Measurements from ENCODE around the gene CCSER1.
"Not testable (repeated sequence)": the region's sequence is repeated elsewhere in the genome, so short reads cannot be mapped to it uniquely, and the experiment has no call there.

The CCSER1 gene

DNA sequence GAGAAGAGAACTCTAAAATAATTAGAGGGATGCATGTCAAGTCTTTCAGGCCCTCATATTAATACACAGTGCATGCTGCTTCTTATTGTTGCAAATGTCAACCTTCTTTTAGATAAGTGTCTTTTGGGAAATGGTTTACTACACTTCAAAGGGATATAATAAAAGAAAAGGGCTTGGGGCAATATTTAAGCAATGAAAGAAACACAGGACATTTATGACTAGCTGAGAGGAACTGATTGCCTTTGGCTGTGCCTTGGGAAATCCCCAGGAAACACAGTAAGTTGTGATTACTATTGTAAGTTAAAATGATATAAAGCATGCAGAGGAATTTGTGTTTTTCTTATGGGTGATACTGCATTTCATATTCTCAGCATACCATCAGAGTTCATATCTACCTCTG lies 1140.3 kb downstream of the CCSER1 start:
- Mint-ChIP-seq H3K27ac (ENCODE audit: low read depth) (no peak overlapping the region), H3K27me3 (no peaks in the 10 kb centered on the region), H3K36me3 (ENCODE audit: insufficient read depth) (no peaks in the 10 kb centered on the region), H3K9me3 (peaks cover 12% of the 10 kb centered on the region), H3K4me1 (no peaks in the 10 kb centered on the region), H3K4me3 (no peak overlapping the region)
- ATAC-seq (replicated peaks; ENCODE audit: extremely low read depth, poor library complexity, severe bottlenecking): no peak
- no peak for DNase-seq (ENCODE audit: low spot score in 2 of 2)

DNA sequence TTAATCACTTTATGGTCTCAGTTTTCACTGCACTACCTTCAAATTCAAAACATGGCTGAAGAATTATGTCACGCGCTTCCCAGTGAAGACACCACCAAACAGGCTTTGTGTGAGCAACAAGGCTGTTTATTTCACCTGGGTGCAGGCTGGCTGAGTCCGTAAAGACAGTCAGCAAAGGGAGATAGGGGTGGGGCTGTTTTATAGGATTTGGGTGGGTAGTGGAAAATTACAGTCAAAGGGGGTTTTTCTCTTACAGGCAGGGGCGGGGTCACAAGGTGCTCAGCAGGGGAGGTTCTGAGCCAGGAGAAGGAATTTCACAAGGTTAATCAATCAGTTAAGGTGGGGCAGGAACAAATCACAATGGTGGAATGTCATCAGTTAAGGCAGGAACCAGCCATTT lies 1141.3 kb downstream of the CCSER1 start:
- H3K4me3 Mint-ChIP-seq; H3K4me1 Mint-ChIP-seq; DNase-seq (ENCODE audit: low spot score in 2 of 2); H3K27ac Mint-ChIP-seq (ENCODE audit: low read depth); ATAC-seq (replicated peaks; ENCODE audit: extremely low read depth, poor library complexity, severe bottlenecking); H3K27me3 Mint-ChIP-seq; H3K36me3 Mint-ChIP-seq (ENCODE audit: insufficient read depth): not testable (repeated sequence)
- H3K9me3 Mint-ChIP-seq: peaks cover 22% of the 10 kb centered on the region

DNA sequence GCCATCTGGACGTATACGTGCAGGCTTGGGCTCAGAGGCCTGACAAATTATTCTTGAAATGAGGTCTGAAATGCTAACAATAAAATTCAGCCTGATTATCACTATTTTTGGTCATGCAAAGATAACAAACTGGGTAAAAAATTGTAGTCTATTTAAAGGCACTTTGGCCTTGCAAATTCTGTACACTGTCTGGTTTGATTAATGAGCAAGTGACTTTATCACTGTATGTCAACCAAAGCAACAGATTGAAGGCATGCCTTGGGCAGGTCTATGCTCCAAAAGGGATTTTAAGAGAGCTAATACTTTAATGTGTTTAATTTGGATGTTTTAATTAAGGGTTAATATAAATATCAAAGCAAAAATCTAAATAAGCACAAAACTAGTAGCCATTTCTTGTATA lies 1141.7 kb downstream of the CCSER1 start:
- no peaks in the 10 kb centered on the region for H3K36me3 Mint-ChIP-seq (ENCODE audit: insufficient read depth)
- peaks cover 23% of the 10 kb centered on the region for H3K9me3 Mint-ChIP-seq
- H3K4me3 Mint-ChIP-seq: no peak overlapping the region
- H3K27me3 Mint-ChIP-seq: no peaks in the 10 kb centered on the region
- no peaks in the 10 kb centered on the region for H3K4me1 Mint-ChIP-seq
- no peak overlapping the region for H3K27ac Mint-ChIP-seq (ENCODE audit: low read depth)
- no peak for DNase-seq (ENCODE audit: low spot score in 2 of 2)
- ATAC-seq (replicated peaks; ENCODE audit: extremely low read depth, poor library complexity, severe bottlenecking): no peak

DNA sequence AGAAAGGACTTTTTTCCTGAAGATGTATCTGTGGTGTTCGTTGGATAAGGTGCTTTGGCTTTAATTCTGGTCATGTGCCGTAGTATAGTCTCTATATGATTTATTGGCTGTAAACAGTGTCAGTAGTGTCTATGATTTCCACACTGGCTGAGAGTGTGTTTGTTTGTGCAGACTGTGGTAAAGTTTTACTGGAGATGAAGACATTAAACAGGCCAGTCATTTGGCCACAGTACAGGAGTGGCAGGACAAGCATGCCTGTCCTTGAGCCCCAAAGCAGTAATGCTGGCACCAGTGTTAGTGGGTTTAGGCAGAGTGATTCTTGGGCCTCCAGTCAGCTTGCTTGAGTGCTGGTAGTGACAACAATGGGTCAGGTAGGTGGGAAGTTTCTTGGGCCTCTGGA lies 1152.7 kb downstream of the CCSER1 start:
- ATAC-seq (replicated peaks; ENCODE audit: extremely low read depth, poor library complexity, severe bottlenecking): no peak
- peaks cover 24% of the 10 kb centered on the region for H3K9me3 Mint-ChIP-seq

DNA sequence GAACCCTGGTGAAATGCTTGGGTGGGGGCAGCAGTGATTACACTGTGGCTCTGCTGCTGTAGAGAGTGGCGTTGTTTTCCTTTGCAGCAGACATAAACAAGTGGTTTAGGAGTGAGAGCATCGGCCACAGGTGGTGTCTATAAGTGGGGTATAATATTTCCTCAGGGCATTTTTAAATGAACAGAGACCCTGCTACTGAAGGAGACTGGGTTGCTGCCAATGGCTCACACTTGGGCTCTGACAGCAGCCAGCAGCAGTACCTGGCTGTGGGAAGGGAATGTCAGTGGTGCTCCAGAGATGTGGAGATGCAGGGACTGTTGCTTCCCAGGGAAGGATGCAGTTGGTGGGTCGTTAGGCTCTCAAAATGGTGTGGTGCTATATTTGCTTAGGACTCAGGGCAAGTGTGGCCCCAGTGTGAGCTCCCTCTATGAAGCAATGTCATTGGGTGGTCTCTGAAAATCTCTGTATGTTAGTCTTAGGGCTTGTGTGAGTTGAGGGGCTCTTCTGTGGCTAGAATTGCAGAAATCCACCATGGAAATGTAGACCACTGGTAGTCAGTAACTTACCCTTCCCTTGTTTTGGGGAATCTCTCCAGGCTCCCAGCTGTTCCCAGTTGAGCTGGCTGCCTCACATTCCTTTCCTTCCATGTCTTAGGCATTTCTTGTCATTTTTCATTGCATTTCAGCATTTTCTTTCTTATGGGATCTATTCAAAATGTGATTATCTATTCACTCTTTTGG lies 1153.5 kb downstream of the CCSER1 start:
- H3K36me3 Mint-ChIP-seq (ENCODE audit: insufficient read depth): no peaks in the 10 kb centered on the region
- H3K27ac Mint-ChIP-seq (ENCODE audit: low read depth): no peak overlapping the region

More for the DNA sequence above, 1152.7 kb downstream of the CCSER1 start:
- no peaks in the 10 kb centered on the region for H3K36me3 Mint-ChIP-seq (ENCODE audit: insufficient read depth)
- H3K27me3 Mint-ChIP-seq: no peaks in the 10 kb centered on the region
- H3K27ac Mint-ChIP-seq (ENCODE audit: low read depth): no peak overlapping the region
- no peak overlapping the region for H3K4me3 Mint-ChIP-seq
- H3K4me1 Mint-ChIP-seq: no peaks in the 10 kb centered on the region
- DNase-seq (ENCODE audit: low spot score in 2 of 2): no peak

DNA sequence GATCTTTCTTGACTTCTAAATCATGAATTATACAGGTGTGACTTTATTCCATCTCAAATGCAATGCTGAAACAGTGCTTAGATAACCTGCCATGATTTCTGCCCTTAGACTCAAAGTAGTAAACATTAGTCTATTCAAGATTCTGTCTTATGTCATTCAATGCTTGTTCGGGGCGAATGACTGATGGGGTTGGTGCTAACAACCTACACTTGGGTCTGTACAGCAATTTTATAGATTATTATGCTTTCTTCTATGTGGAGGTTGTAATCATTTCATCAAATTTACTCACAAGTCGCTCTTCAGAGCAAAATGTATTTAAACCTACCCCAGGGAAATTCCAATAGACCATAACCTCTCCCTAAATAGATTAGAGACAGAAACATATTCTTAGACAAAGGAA lies 1155.0 kb downstream of the CCSER1 start:
- Mint-ChIP-seq H3K4me3 (no peak overlapping the region), H3K4me1 (no peaks in the 10 kb centered on the region), H3K36me3 (ENCODE audit: insufficient read depth) (no peaks in the 10 kb centered on the region), H3K9me3 (peaks cover 14% of the 10 kb centered on the region), H3K27ac (ENCODE audit: low read depth) (no peak overlapping the region), H3K27me3 (no peaks in the 10 kb centered on the region)
- ATAC-seq (replicated peaks; ENCODE audit: extremely low read depth, poor library complexity, severe bottlenecking) (no peak), DNase-seq (ENCODE audit: low spot score in 2 of 2) (no peak)

More for the DNA sequence above, 1153.5 kb downstream of the CCSER1 start:
- H3K4me1 Mint-ChIP-seq: no peaks in the 10 kb centered on the region
- DNase-seq (ENCODE audit: low spot score in 2 of 2) (no peak), ATAC-seq (replicated peaks; ENCODE audit: extremely low read depth, poor library complexity, severe bottlenecking) (no peak)
- H3K4me3 Mint-ChIP-seq: no peak overlapping the region
- peaks cover 18% of the 10 kb centered on the region for H3K9me3 Mint-ChIP-seq
- no peaks in the 10 kb centered on the region for H3K27me3 Mint-ChIP-seq

DNA sequence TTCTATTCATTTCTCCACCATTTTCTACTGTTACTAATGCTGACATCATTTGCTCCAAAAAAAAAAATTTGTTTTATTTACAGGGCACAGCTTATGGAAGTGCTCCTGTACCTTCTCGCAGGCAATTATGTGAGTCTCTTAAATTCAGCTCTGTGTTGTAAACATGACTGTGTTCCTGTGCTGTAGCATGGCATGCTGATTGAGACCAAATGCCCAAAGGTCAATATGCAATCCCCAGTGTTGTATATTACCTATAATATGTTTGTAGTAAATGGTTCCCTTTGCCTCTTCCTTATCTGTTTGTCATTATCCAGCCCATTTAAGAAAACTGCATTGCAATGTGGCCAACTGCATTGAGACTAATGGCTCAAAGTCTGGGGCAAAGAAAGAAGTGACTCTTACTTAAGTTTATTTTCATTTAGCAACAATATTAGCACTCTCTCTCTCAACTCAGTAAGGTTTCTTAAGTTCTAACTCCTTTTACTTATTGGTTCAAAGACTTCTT lies 1156.6 kb downstream of the CCSER1 start:
- no peak overlapping the region for H3K27ac Mint-ChIP-seq (ENCODE audit: low read depth)
- ATAC-seq (replicated peaks; ENCODE audit: extremely low read depth, poor library complexity, severe bottlenecking) (no peak), DNase-seq (ENCODE audit: low spot score in 2 of 2) (no peak)
- no peaks in the 10 kb centered on the region for H3K27me3 Mint-ChIP-seq
- no peaks in the 10 kb centered on the region for H3K4me1 Mint-ChIP-seq
- H3K9me3 Mint-ChIP-seq: peaks cover 1% of the 10 kb centered on the region
- no peaks in the 10 kb centered on the region for H3K36me3 Mint-ChIP-seq (ENCODE audit: insufficient read depth)
- no peak overlapping the region for H3K4me3 Mint-ChIP-seq

DNA sequence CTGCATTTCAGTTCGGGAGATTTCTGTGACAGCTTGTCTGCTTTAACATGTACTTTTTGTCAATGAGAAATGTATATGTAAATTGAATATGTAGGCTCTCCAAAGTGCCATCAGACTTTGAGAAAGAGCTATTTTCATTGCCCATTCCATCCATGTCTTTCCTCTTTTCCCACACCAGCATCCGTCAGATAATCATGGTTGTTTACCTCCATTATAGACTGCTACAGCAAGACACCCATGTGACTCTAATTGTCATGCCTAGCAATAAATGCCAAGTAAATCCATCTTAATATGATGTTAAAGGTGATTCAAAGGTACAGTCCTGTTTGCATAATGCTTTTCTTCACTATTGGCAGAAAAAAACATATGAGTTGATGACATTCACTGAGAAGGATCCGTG lies 1157.3 kb downstream of the CCSER1 start:
- peaks cover 4% of the 10 kb centered on the region for H3K9me3 Mint-ChIP-seq
- no peak overlapping the region for H3K27ac Mint-ChIP-seq (ENCODE audit: low read depth)
- H3K4me3 Mint-ChIP-seq: no peak overlapping the region
- H3K4me1 Mint-ChIP-seq: no peaks in the 10 kb centered on the region
- no peaks in the 10 kb centered on the region for H3K27me3 Mint-ChIP-seq
- ATAC-seq (replicated peaks; ENCODE audit: extremely low read depth, poor library complexity, severe bottlenecking) (no peak), DNase-seq (ENCODE audit: low spot score in 2 of 2) (no peak)
- no peaks in the 10 kb centered on the region for H3K36me3 Mint-ChIP-seq (ENCODE audit: insufficient read depth)

DNA sequence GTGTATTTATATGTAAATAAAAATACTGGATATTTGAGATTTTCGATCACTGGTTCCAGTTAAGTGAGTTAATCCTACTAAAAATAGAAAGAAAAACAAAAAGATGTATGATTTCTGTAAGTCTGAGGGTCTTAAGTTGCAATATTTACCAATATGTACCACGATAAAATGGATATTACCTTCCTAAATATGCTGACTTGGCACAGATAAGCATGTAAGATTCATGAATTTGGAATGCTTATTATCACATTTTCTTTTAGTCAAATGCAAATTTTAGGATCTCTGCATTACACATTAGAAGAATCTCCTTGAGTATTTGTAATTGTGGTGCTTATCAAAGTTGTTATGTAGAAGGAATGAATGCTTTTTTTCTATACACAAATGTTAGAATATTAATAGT lies 1158.3 kb downstream of the CCSER1 start:
- H3K4me3 Mint-ChIP-seq: no peak overlapping the region
- H3K27me3 Mint-ChIP-seq: no peaks in the 10 kb centered on the region
- no peak for ATAC-seq (replicated peaks; ENCODE audit: extremely low read depth, poor library complexity, severe bottlenecking)
- H3K4me1 Mint-ChIP-seq: no peaks in the 10 kb centered on the region
- no peak overlapping the region for H3K27ac Mint-ChIP-seq (ENCODE audit: low read depth)
- H3K9me3 Mint-ChIP-seq: peaks cover 6% of the 10 kb centered on the region
- no peaks in the 10 kb centered on the region for H3K36me3 Mint-ChIP-seq (ENCODE audit: insufficient read depth)
- DNase-seq (ENCODE audit: low spot score in 2 of 2): no peak

DNA sequence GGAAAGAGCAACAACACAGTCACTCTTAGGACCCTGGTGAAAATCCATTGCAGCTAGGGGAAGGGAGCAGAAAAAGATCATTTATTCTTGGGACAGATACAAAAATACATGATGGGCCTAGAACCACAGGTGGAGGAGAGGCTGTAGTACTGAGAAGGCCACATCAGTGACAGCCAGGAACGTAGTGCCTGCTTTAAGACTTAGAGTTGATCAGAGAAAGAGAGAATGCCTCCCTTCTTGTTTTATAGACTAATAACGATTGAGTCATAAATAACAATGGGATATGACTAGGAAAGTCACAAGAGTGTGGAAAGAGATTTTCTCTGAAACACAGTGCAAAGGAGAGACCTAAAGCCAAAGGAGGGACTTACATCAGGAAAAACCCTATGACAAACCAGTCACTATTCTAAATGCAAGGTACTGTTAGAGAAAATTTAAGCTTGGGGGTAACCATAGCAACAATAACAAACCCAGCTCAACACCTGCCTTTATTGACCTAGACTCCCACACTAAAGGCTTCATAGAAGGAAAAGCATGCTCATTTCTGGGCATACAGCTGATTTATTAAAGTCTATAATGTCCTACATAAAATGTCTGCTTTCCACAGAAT lies 1161.6 kb downstream of the CCSER1 start:
- H3K4me3 Mint-ChIP-seq: no peak overlapping the region
- H3K9me3 Mint-ChIP-seq: peaks cover 6% of the 10 kb centered on the region
- DNase-seq (ENCODE audit: low spot score in 2 of 2) (no peak), ATAC-seq (replicated peaks; ENCODE audit: extremely low read depth, poor library complexity, severe bottlenecking) (no peak)
- H3K27me3 Mint-ChIP-seq: no peaks in the 10 kb centered on the region
- no peaks in the 10 kb centered on the region for H3K36me3 Mint-ChIP-seq (ENCODE audit: insufficient read depth)
- no peak overlapping the region for H3K27ac Mint-ChIP-seq (ENCODE audit: low read depth)
- H3K4me1 Mint-ChIP-seq: no peaks in the 10 kb centered on the region

DNA sequence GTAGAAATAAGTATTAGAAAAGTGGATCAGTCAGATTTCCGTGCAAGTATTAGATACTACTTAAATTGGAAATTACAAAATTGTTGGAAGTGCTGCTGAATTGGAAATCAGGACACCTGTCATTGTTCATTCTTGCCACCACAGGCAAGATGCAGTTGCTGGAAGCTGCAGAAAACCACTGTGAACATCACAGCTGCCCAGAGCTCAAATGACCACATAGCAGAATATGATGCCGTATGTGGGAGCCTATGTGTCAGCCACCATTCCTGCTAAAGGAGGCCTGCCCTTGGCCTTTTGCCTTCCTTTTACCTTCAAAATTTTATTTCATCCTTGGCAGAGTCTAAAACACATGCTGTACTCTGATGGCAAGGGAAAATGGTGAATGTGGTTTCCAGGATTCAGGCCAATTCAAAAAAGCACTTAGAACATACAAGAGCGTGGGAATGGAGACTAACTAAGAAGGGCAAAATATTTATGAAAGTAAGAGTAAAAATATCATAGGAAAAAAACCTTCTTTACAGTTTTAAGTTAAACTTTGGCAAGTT lies 1171.0 kb downstream of the CCSER1 start:
- no peak overlapping the region for H3K27ac Mint-ChIP-seq (ENCODE audit: low read depth)
- no peaks in the 10 kb centered on the region for H3K36me3 Mint-ChIP-seq (ENCODE audit: insufficient read depth)
- H3K4me3 Mint-ChIP-seq: no peak overlapping the region
- no peak for ATAC-seq (replicated peaks; ENCODE audit: extremely low read depth, poor library complexity, severe bottlenecking)
- H3K27me3 Mint-ChIP-seq: no peaks in the 10 kb centered on the region
- DNase-seq (ENCODE audit: low spot score in 2 of 2): no peak
- H3K9me3 Mint-ChIP-seq: peaks cover 16% of the 10 kb centered on the region
- H3K4me1 Mint-ChIP-seq: no peaks in the 10 kb centered on the region

DNA sequence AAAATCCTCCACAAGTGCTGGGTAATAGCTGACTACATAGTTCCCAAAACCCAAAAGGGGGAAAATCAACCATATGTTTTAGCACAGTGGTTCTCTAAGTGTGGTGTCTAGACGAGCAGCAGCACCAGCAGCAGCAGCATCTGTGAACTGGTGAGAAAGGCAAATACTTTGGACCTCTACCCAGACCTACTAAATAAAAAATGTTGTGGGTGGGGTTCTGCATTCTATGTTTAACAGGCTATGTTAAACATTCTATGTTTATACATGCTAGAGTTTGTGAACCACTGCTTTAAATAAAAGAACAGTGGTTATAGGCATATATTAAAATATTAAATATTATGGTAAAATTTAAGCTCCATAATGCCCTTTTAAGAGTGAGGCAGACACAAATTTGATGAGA lies 1171.6 kb downstream of the CCSER1 start:
- Mint-ChIP-seq H3K4me1 (no peaks in the 10 kb centered on the region), H3K27me3 (no peaks in the 10 kb centered on the region), H3K36me3 (ENCODE audit: insufficient read depth) (no peaks in the 10 kb centered on the region), H3K27ac (ENCODE audit: low read depth) (no peak overlapping the region), H3K4me3 (no peak overlapping the region), H3K9me3 (peaks cover 16% of the 10 kb centered on the region)
- no peak for DNase-seq (ENCODE audit: low spot score in 2 of 2)
- no peak for ATAC-seq (replicated peaks; ENCODE audit: extremely low read depth, poor library complexity, severe bottlenecking)

DNA sequence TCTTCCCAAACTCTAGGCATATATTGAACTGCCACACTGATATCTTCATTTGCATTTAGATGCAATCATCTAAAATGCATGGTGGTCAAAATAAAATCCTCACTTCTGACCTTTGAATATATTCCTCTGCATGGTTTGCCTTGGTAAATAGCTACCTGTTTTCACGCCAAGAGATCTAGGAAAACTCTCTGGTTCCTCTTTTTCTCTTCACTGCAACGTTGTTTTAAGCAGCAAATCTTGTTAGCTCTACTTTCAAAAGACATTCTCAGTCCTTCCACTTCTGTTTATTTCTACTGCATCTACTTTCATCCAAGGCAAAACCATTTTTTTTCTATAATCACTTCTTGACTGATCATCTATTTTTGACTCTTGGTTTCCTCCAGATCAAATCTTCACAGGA lies 1174.9 kb downstream of the CCSER1 start:
- no peak overlapping the region for H3K4me3 Mint-ChIP-seq
- H3K27me3 Mint-ChIP-seq: no peaks in the 10 kb centered on the region
- H3K36me3 Mint-ChIP-seq (ENCODE audit: insufficient read depth): no peaks in the 10 kb centered on the region
- H3K9me3 Mint-ChIP-seq: peaks cover 16% of the 10 kb centered on the region
- no peak overlapping the region for H3K27ac Mint-ChIP-seq (ENCODE audit: low read depth)
- no peaks in the 10 kb centered on the region for H3K4me1 Mint-ChIP-seq
- ATAC-seq (replicated peaks; ENCODE audit: extremely low read depth, poor library complexity, severe bottlenecking) (no peak), DNase-seq (ENCODE audit: low spot score in 2 of 2) (no peak)
